Fibroblast of gingiva (primary cell): ENCODE data around the gene GPM6B.
"Not testable (repeated sequence)": the region's sequence is repeated elsewhere in the genome, so short reads cannot be mapped to it uniquely, and the experiment has no call there.

Experiments used
- DNase-seq: peaks from one replicate; pipeline ENCODE4 v3.0.0-alpha.2; 2011; ENCODE audit warnings: low read depth

The GPM6B gene

GRCh38 chrX:13724878-13725277, 92.0 kb downstream of the GPM6B start:
- not testable (repeated sequence) for DNase-seq

GRCh38 chrX:13721819-13722519, 94.9 kb downstream of the GPM6B start:
- DNase-seq, result peak; percentile 58

- DNase-seq, result peak; percentile 51
These were observed 95.5 kb downstream of the GPM6B start for GRCh38 chrX:13721371-13721770.
